ENCODE results near the gene UQCR11.

The UQCR11 gene

DNA sequence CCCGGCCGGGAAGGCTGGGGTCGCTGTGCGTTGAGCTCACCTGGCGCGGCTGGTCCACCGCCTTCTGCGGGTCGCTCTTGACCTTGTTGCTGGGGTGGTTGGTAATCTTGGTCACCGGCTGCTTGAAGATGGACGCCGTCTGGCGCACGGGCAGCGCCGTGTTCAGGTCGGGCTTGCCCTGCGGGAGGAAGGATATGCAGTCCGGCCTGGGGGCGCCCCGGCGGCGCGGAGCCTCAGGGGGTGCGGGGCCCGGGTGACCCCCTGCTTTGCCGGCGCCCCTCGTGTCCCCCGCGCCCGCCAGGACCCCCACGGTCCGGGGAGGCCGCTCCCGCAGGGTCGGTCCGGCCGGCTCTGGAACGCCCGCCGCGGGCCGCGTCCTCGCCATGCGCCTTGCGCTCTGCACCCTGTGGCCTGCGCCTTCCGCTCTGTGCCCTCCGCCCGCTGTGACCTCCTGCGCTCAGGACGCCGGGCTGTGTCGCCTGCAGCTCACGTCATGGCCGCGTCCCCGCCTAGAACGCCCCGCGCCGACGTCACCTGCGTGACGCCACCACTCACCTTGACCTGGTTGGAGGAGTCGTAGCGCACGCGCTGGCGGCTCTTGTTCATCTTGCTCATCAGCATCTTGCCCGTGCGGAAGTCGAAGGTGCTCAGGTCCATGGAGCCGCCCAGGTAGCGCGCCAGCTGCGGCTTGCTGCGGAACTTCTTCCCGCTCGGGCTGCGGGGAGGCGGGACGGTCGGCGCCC lies 20.6 kb downstream of the UQCR11 start:
- H3K4me3 ChIP-seq (ENCODE audit: low read depth, low read length) = no peak overlapping the region
- in situ Hi-C loops (cut with HindIII; ENCODE audit: low sequenced_read_pairs) = no loop called here
- no peak for DNase-seq (ENCODE audit: low read depth)
- TF ChIP-seq, protein P1, sequence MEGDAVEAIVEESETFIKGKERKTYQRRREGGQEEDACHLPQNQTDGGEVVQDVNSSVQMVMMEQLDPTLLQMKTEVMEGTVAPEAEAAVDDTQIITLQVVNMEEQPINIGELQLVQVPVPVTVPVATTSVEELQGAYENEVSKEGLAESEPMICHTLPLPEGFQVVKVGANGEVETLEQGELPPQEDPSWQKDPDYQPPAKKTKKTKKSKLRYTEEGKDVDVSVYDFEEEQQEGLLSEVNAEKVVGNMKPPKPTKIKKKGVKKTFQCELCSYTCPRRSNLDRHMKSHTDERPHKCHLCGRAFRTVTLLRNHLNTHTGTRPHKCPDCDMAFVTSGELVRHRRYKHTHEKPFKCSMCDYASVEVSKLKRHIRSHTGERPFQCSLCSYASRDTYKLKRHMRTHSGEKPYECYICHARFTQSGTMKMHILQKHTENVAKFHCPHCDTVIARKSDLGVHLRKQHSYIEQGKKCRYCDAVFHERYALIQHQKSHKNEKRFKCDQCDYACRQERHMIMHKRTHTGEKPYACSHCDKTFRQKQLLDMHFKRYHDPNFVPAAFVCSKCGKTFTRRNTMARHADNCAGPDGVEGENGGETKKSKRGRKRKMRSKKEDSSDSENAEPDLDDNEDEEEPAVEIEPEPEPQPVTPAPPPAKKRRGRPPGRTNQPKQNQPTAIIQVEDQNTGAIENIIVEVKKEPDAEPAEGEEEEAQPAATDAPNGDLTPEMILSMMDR (IDR thresholded peaks at IDR 0.05; ENCODE audit: low read depth, low read length, missing control alignments) = no peak

DNA sequence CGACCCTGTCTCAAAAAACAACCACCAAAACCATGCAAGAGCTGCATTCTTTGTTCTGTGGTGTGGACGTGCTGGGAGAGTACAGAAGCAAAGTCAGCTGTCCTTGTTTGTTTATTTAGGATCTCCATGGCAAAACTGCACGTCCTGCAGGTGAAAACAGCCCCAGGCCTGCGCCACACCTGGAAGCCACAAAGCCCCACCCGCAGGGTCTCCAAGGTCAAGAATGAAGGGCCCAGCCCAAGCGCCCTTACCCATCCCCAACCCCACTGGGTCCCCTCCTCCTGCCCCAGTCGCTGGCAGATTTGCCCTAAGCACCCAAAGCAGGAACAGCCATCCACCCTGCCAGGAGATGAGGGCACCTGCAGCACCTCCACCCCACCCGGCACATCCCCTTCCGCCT lies 23.1 kb downstream of the UQCR11 start:
- TF ChIP-seq, protein P1 (IDR thresholded peaks at IDR 0.05; ENCODE audit: low read depth, low read length, missing control alignments) = no peak
- DNase-seq (ENCODE audit: low read depth) = no peak
- in situ Hi-C loops (cut with HindIII; ENCODE audit: low sequenced_read_pairs) = no loop called here
- no peak overlapping the region for H3K4me3 ChIP-seq (ENCODE audit: low read depth, low read length)

DNA sequence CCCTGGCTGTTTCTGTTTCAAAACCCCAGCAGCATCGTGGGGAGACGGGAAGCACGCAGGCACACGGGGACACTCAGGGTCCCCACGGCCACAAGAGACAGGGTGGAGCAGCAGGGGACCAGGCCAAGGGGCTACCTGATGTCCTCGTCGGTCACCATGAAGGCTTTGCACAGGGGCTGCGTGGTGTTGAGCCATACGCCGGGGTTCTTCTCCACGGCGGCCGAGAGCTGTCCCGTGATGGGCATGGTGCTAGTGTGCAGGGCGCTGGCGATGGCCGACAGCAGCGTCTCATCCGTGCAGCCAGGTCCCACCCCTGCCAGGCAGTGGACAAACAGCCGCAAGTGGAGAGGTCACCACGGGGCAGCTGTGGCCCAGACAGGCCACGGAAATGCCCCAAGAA lies 24.3 kb downstream of the UQCR11 start:
- in situ Hi-C loops (cut with HindIII; ENCODE audit: low sequenced_read_pairs) = no loop called here
- no peak overlapping the region for H3K4me3 ChIP-seq (ENCODE audit: low read depth, low read length)
- TF ChIP-seq, protein P1 (IDR thresholded peaks at IDR 0.05; ENCODE audit: low read depth, low read length, missing control alignments) = no peak
- no peak for DNase-seq (ENCODE audit: low read depth)

DNA sequence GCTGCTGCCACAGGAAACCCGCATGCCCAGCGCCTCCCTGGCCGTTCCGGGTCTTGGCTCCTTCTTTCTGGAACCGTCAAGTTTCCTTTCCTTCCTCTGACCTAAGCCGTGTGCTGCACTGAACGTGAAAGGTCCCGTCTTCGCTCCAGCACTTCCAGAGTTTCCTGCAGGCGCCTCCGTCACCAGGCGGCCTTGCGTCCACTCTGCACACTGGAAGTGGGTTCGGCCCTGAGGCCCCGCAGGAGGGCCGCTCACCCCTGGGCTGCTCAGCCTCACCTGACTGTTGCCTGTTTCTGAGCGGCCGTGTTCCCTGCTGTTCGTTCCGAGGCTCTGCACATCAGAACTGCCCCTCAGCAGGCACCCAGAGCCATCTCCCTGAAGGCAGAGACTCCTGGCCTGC lies 24.9 kb downstream of the UQCR11 start:
- in situ Hi-C loops (cut with HindIII; ENCODE audit: low sequenced_read_pairs) = no loop called here
- H3K4me3 ChIP-seq (ENCODE audit: low read depth, low read length) = no peak overlapping the region
- TF ChIP-seq, protein P1 (IDR thresholded peaks at IDR 0.05; ENCODE audit: low read depth, low read length, missing control alignments) = no peak
- DNase-seq (ENCODE audit: low read depth) = no peak

DNA sequence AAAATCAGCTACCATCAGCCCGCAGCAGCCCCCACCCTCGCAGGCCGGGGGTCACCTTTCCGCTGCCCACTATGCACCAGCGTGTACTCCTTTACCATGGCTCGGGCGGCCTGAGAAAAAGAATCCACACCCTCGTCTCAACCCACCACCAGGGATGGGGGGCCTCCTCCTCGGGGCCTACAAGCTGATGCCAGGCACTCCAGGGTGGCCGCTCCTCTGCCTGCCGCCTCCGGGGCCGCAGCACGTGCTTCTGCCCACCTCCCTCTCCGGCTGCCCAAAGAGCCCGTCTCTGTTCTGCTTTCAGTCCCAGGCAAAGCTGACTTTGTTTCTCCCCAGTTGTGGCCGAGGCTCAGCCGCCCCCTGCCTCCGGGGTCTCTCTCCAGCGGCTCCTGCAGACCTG lies 26.0 kb downstream of the UQCR11 start:
- in situ Hi-C loops (cut with HindIII; ENCODE audit: low sequenced_read_pairs) = no loop called here

DNA sequence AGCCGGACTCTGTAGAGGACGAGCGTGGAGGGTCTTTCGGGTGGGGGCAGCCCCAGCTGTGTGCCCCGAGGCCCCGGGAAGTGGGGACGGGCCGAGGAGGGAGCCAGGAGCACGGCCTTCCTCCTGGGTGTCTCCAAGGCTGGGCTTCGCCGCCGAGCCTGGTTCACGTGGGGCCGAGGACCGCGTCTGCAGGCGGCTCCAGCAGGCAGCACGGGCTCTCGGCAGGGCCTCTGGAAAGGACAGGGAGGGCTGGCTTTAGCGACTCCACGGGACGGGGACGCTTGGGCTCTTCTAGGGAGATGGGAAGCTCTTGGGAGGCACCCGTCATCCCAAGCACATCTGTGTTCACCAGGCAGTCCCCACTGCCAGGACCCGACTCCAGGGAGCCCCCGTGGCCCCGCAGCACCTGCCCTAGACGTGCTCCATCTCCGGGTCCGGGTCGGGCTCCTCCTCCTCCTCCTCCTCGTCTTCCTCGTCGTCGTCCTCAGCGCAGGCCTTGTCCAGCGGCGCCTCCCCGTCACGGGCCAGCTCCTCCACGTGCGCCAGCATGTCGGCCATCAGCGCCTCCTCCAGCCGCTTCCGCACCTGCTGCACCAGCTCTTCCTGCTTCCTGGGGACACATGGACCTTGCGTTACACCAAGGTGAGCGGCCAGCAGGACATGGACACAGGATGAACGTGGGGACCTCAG lies 27.2 kb downstream of the UQCR11 start:
- in situ Hi-C loops (cut with HindIII; ENCODE audit: low sequenced_read_pairs) = no loop called here
- H3K4me3 ChIP-seq (ENCODE audit: low read depth, low read length) = no peak overlapping the region
- TF ChIP-seq, protein P1 (IDR thresholded peaks at IDR 0.05; ENCODE audit: low read depth, low read length, missing control alignments) = no peak
- no peak for DNase-seq (ENCODE audit: low read depth)

More for the DNA sequence above, 26.0 kb downstream of the UQCR11 start:
- no peak overlapping the region for H3K4me3 ChIP-seq (ENCODE audit: low read depth, low read length)
- DNase-seq (ENCODE audit: low read depth) = no peak
- TF ChIP-seq, protein P1 (IDR thresholded peaks at IDR 0.05; ENCODE audit: low read depth, low read length, missing control alignments) = no peak
